Body of pancreas (tissue), 4 donors: Measurements from ENCODE around the gene TTC28. TPM values are rescaled to one million over a fixed set of nuclear protein-coding genes. Genes with fewer than 3 reads are reported as not detected.

Experiments used
- ATAC-seq: fragments of 150-250 bp; one replicate; pipeline ENCODE4 v1.9.1; 2016
- DNase-seq, 4 donors: peaks; one replicate each; pipeline ENCODE4 v3.0.0-alpha.2; 2019
- H3K27ac ChIP-seq, 4 donors: fragments of 200-600 bp; sonication (generic); 1 replicate in 3 of 4; 2 replicates in 1 of 4; pipeline versions ENCODE4 v1.5.1 to v1.6.1; 2016 to 2019; ENCODE audit warnings: mild to moderate bottlenecking in 1 of 4, mixed read lengths in 1 of 4, moderate library complexity in 1 of 4
- H3K27me3 ChIP-seq, 2 donors: fragments of 200-600 bp; sonication (generic); one replicate each; pipeline ENCODE4 v1.6.0; 2016; ENCODE audit warnings: mild to moderate bottlenecking in 1 of 2
- H3K36me3 ChIP-seq, 2 donors: fragments of 200-600 bp; sonication (generic); replicated peaks in 1 of 2; 2 replicates each; pipeline ENCODE4 v1.5.1; 2016; ENCODE audit warnings: low read depth in 2 of 2; ENCODE audit not compliant: insufficient read depth in 1 of 2
- H3K4me1 ChIP-seq: fragments of 200-600 bp; sonication (generic); one replicate; pipeline ENCODE4 v1.6.0; 2016
- H3K4me3 ChIP-seq, 2 donors: fragments of 200-600 bp; sonication (generic); 1 replicate in 1 of 2; 2 replicates in 1 of 2; pipeline ENCODE4 v1.5.1; 2016 to 2019
- H3K9me3 ChIP-seq, 3 donors: fragments of 200-600 bp; sonication (generic); 1 replicate in 2 of 3; 2 replicates in 1 of 3; pipeline ENCODE4 v1.5.1; 2016
- CTCF ChIP-seq, 7 experiments: fragments of 450-650 bp in 4 of 7; fragments of 200-600 bp in 3 of 7; sonication (generic) in 3 of 7; IDR thresholded peaks; one replicate each; pipeline ENCODE4 v1.5.1; 2016 to 2019; ENCODE audit warnings: antibody characterized with exemption in 7 of 7
- POLR2A ChIP-seq, 3 donors: fragments of 450-650 bp; IDR thresholded peaks; one replicate each; pipeline ENCODE4 v1.6.1; 2016; ENCODE audit warnings: antibody characterized with exemption in 3 of 3, mild to moderate bottlenecking in 2 of 3
- WGBS, 2 donors: methylation state at CpG; one replicate each; pipeline ENCODE4 v1.1.5; 2017; 5-methylcytosine and 5-hydroxymethylcytosine counted together
- intact Hi-C: fragments of 100-400 bp; cut with DNase I; formaldehyde crosslinking; loops from one replicate; pipeline ENCODE4 v1.15.1; 2023
- total RNA-seq, 2 donors: library from RNA; depleted of rRNA; stranded (reverse); fragments of >200 nt; gene quantifications; one replicate each; pipeline ENCODE4 v1.1.0, GENCODE V29; 2016

The TTC28 gene
- total RNA-seq, 2 donors from 2014 or later: 21.0 to 87.3 TPM

GRCh38 chr22:28002863-28003565 is 676.6 kb downstream of the TTC28 start:
- intact Hi-C loops: loop anchor here (10.0 kb wide), 1 partner anchor 1248 kb away; no protein-coding TSS in a partner anchor
- 76 to 87% methylated on average over 4 to 8 of the region's 8 CpGs for WGBS, 2 donors
- Histone ChIP-seq H3K27ac (no peak overlapping the region), H3K27me3 (no peaks in the 10 kb centered on the region), H3K9me3 (no peaks in the 10 kb centered on the region), H3K4me1 (no peaks in the 10 kb centered on the region), H3K36me3 (no peaks in the 10 kb centered on the region), H3K4me3 (no peak overlapping the region)
- ATAC-seq (no peak), DNase-seq (no peak)
- no peak for TF ChIP-seq CTCF (IDR thresholded peaks at IDR 0.05)
- no peak for TF ChIP-seq POLR2A (IDR thresholded peaks at IDR 0.05)

- Histone ChIP-seq H3K4me3 (no peak overlapping the region), H3K27me3 (no peaks in the 10 kb centered on the region), H3K4me1 (no peaks in the 10 kb centered on the region), H3K36me3 (no peaks in the 10 kb centered on the region), H3K27ac (no peak overlapping the region), H3K9me3 (no peaks in the 10 kb centered on the region)
- WGBS, 2 donors: 92 to 93% methylated on average over 9 to 13 of the region's 13 CpGs
- intact Hi-C loops: loop anchor here (10.0 kb wide), 1 partner anchor 1247 kb away; no protein-coding TSS in a partner anchor
- TF ChIP-seq CTCF (IDR thresholded peaks at IDR 0.05) (no peak), POLR2A (IDR thresholded peaks at IDR 0.05) (no peak)
- ATAC-seq (no peak), DNase-seq (no peak)
These were observed 677.4 kb downstream of the TTC28 start for GRCh38 chr22:28002181-28002700.

GRCh38 chr22:28001171-28001835 is 678.3 kb downstream of the TTC28 start:
- H3K4me1 ChIP-seq: no peaks in the 10 kb centered on the region
- H3K27ac ChIP-seq: no peak overlapping the region
- TF ChIP-seq CTCF (IDR thresholded peaks at IDR 0.05): no peak
- TF ChIP-seq POLR2A (IDR thresholded peaks at IDR 0.05): no peak
- H3K9me3 ChIP-seq: no peaks in the 10 kb centered on the region
- no peaks in the 10 kb centered on the region for H3K36me3 ChIP-seq
- H3K4me3 ChIP-seq: no peak overlapping the region
- WGBS, 2 donors: 93 to 97% methylated on average over 14 to 23 of the region's 25 CpGs
- ATAC-seq (no peak), DNase-seq (no peak)
- H3K27me3 ChIP-seq: no peaks in the 10 kb centered on the region
- intact Hi-C loops: loop anchor here (10.0 kb wide), 1 partner anchor 1247 kb away; no protein-coding TSS in a partner anchor

GRCh38 chr22:28000361-28000760 is 679.3 kb downstream of the TTC28 start:
- DNase-seq (no peak), ATAC-seq (no peak)
- Histone ChIP-seq H3K27me3 (no peaks in the 10 kb centered on the region), H3K36me3 (no peaks in the 10 kb centered on the region), H3K27ac (no peak overlapping the region), H3K4me3 (no peak overlapping the region), H3K9me3 (no peaks in the 10 kb centered on the region), H3K4me1 (no peaks in the 10 kb centered on the region)
- 91 to 92% methylated on average over 9 of the region's 9 CpGs for WGBS, 2 donors
- intact Hi-C loops: loop anchor here (10.0 kb wide), 1 partner anchor 1246 kb away; no protein-coding TSS in a partner anchor
- no peak for TF ChIP-seq POLR2A (IDR thresholded peaks at IDR 0.05)
- no peak for TF ChIP-seq CTCF (IDR thresholded peaks at IDR 0.05)
